GOT3 (cell line): ENCODE results near the gene TSPAN31.
"Not testable (repeated sequence)": the region's sequence is repeated elsewhere in the genome, so short reads cannot be mapped to it uniquely, and the experiment has no call there.

Experiments used
- DNase-seq: peaks from one replicate; lab custom pipeline; 2025; ENCODE audit warnings: mixed read lengths; lab: John Stamatoyannopoulos, UW

The TSPAN31 gene

DNA sequence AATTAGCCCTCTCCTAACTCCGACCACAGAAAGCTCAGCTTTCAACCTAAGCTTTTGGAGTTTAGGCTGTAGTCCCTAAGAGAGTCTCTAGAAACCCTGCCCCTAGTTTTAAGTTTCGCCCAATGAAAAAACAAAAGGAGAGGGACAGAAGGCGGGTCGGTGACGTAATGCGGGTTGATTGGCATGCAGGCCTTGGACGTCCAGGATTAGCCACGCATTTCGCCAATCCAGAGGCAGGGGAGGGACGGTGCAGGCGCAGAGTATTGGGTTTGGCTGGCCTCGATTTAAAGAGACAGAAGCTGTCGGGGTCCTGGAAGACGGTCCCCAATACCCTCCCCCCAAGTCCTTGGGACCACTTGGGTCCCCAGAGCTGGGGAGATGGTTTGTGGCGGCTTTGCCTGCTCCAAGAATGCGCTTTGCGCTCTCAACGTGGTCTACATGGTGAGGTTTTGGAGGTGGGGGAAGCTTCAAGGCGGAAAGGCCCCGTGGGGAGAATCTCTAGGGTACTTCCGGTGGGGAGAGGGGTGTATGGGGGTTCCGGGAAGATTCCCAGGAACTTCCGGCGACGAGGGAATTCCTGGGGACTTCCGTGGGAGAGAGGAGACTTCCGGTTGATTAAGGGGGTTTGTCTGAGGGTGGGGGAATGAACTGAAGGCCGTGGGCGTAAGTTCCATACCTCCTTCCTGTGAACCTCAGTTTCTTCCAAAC is at the start of gene TSPAN31:
TSS of gene TSPAN31 (plus strand) at position 263 of the 708 bp plus-strand sequence. CDS start at position 379, 116 bp downstream.
- DNase-seq = peak; percentile 100

- no peak for DNase-seq
These were observed 48.9 kb upstream of the TSPAN31 start for GRCh38 chr12:57695770-57696432.

- no peak for DNase-seq
These were observed 47.8 kb upstream of the TSPAN31 start for GRCh38 chr12:57697076-57697475.

- DNase-seq = no peak
These were observed 46.4 kb upstream of the TSPAN31 start for GRCh38 chr12:57698414-57698813.

- no peak for DNase-seq
These were observed 44.5 kb upstream of the TSPAN31 start for GRCh38 chr12:57700317-57700716.

- DNase-seq = no peak
These were observed 37.6 kb upstream of the TSPAN31 start for GRCh38 chr12:57707250-57707649.

GRCh38 chr12:57708296-57708695 is 36.5 kb upstream of the TSPAN31 start:
- no peak for DNase-seq

DNA sequence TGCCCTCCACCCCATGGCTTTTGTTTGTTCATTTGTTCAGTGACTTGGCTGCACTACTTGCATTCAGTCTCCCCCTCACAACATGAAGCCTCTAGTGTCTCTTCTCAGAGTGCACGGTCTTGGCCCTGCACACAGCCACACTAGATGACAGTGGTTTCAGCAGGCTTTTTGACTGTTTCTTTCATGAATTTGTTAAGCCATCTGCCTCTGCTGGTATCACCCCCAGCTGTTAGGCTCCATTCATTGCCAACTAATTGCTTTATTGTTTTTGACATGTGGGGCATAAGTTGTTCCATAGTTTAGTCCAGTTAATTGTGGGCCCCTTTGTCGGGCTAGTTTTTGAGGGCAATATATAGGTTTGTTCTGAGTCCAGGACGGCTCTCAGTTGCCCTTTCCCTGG is 32.1 kb upstream of the TSPAN31 start:
- DNase-seq = no peak

GRCh38 chr12:57713209-57713608 is 31.6 kb upstream of the TSPAN31 start:
- no peak for DNase-seq

- DNase-seq = not testable (repeated sequence)
These were observed 29.6 kb upstream of the TSPAN31 start for GRCh38 chr12:57715036-57715748.

- DNase-seq = no peak
These were observed 29.1 kb upstream of the TSPAN31 start for GRCh38 chr12:57715786-57716185.

DNA sequence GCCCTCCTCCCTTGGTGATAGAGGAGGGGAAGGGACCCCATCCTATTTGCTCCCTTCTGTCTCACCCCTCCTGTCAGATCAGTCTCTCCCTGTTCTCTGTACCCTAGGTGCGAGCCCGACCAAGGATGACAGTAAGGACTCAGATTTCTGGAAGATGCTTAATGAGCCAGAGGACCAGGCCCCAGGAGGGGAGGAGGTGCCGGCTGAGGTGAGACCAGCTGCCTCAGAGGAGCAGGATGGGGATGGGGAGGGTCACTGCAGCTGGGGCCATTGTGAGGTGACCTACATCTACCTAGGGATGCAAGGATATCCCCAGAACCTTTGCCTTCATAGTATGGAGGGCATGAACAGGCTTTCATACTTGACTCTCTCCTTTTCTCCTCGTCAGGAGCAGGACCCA is 28.5 kb upstream of the TSPAN31 start:
- DNase-seq = no peak

GRCh38 chr12:57717131-57717530 is 27.7 kb upstream of the TSPAN31 start:
- no peak for DNase-seq

- DNase-seq = no peak
These were observed 26.8 kb upstream of the TSPAN31 start for GRCh38 chr12:57717846-57718640.

DNA sequence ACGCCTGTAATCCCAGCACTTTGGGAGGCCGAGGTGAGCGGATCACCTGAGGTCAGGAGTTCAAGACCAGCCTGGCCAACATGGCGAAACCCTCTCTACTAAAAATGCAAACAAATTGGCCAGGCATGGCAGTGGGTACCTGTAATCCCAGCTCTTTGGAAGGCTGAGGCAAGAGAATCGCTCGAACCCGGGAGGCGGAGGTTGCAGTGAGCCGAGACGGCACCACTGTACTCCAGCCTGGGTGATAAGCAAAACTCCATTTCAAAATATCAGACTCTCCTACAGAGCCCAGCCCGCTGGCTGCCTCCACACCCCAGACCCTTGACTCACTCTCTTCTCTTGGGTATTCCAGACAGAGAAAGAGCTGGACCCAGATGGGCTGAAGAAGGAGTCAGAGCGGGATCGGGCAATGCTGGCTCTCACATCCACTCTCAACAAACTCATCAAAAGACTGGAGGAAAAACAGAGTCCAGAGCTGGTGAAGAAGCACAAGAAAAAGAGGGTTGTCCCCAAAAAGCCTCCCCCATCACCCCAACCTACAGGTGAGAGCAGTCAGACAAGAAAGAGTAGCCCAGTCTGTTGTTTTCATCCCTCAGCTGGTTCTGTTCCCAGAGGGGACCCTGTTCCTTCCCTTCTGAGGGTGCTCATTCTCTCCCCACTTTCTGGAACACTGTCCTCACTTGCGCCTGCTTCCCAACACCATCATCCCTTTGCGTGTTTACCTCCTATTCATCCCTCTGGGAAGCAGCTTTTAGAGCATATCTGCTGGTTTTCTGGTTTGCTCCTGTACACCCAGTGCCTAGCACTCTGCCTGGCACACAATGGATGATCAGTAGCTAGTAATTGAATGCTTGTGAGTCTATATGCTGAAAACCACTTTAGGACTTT is 26.0 kb upstream of the TSPAN31 start:
- DNase-seq = no peak

DNA sequence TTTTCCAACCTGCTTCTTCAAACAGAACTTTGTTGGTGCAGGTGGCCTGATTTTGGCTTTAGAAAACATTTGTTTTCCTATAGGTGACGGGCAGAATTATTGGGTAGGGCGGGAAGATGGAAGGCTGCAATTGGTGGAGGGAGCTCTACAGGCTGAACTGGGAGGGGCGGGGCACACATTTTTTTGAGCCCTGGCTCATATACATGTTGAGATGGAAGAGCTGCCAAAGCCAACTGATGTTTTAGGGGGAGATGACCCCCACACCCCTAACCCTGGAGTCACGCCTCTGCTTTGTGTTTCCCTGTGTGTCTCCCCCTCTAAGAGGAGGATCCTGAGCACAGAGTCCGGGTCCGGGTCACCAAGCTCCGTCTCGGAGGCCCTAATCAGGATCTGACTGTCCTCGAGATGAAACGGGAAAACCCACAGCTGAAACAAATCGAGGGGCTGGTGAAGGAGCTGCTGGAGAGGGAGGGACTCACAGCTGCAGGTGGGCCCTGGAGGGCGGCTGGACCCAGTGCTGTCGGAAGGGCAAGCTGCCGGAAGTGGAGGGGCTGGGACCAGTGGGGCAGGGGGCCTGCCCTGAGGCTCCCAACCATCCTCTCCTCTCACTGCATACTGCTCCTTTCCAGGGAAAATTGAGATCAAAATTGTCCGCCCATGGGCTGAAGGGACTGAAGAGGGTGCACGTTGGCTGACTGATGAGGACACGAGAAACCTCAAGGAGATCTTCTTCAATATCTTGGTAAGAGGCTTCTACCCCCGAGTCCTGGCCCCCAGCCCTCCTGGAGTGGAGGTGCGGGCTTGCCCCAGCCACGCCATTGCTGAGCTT is 24.8 kb upstream of the TSPAN31 start:
- DNase-seq = no peak

GRCh38 chr12:57720606-57721595 is 23.9 kb upstream of the TSPAN31 start:
- no peak for DNase-seq

DNA sequence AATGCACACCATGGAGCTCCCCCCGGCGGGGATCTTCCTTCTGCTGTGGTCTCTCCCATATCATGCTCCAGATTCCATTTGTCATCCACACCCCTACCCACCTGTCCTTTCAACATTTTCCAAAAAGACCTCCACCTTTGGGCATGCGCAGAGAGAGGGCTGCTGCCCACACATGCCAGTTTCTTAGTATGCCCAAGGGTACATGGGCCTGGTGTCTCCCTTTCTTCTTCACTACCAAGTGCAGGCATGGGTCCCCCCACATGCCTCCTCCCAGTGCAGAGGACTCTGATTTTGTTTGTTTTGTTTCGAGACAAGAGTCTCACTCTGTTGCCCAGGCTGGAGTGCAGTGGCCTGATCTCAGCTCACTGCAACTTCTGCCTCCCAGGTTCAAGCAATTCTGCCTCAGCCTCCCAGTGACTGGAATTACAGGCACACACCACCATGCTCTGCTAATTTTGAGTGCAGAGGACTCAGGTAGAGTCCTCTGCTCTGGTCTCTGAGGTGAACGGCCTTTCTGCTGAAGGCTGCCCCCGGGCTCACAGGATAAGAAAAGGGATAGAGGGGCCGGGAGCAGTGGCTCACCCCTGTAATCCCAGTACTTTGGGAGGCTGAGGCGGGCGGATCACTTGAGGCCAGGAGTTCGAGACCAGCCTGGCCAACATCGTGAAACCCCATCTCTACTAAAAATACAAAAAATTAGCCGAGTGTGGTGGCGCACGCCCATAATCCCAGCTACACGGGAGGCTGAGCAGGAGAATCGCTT is 22.8 kb upstream of the TSPAN31 start:
- DNase-seq = not testable (repeated sequence)
